Stimulated activated CD8-positive, alpha-beta memory T cell treated with anti-CD3 and anti-CD28 coated beads, Interleukin-4, amount 100 ng/mL, for 24 hours (primary cell): ENCODE data around the gene STOML3.

Source experiments
- DNase-seq: peaks from one replicate; pipeline ENCODE4 v3.0.0-alpha.2; 2020; ENCODE audit warnings: low read depth

STOML3 gene

DNA sequence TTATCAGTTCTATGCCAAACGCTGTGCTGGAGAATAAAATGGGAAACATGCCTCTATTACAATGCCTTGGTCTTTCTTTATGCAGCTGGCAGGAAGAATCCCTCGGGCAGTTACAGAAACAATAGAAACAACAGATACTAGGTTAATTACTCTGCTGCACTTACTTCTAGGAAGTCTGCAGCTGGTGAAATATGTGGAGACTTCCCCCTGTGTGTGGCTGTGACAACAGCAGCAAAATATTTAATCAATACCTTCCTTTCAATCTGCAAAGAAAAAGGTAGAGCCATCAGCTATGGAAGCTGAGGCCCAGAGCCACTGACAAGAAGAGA is 9.9 kb downstream of the STOML3 start:
- DNase-seq: no peak

DNA sequence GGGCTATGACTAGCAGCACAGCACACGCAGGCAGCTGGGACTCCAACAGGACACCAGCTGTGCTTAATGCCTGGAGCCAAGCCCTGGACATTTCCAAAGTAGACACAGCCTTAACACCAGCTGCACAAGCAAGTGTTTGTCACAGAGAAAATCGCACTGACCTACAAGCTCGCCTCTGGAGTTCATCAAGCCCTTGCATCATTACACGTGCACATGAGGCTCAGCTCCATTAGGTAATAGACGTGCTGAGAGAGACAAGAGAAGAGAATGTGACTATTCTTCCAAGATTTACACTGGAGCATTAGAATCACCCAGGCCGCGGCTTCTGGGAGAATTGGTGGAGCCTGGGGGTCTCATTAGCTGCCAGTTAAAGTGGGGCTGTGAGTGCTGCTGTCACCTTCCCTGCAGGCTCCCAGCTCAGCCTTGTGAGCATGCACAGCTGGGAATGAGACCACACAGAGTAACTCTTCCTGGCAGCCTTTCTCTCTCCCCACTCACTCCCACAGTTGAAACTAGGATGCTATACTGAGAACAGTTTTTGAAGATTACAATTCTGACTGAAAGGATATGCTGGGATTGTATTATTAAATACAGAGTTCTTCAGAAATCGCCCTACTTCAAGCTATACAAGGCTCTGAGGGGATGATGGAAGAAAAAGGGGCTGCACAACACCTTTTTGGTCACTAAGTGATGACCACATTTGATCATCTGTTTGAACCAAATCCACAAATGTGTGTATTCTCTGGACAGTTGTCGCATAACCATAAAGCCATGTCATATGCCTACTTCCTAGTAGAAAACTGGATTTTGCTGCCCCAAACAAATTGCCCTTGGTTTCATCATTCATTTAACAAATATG is 10.5 kb downstream of the STOML3 start:
- no peak for DNase-seq

DNA sequence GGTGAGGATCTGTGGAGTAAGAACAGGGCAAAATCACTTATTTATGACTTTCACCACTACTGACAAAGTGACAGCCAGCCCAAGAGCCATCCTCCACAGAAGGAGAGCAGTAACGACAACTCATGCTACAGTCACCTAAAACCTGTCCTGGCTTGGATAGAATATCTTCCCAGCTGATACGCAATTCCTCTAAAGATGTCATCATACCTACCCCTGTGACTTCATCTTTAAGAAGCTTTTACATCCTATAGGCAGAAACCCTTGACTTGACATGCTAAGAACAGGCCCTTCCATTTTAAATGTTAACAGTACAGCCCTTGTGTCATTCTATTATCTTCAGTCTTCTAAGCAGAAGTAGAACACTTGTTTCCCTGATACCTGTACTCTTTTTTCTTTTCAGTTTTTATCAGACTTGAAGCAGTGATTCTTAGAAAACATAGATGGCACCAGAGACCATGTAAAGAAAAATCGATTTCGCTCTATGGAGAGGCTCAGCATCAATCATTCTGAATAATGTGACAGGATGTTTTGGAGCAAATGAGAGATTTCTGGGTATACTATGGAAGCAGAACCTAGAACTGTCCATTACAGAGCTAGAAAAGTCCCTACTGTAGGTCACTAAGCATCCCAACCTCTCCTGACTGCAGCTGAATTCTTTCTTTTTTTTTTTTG is 20.1 kb downstream of the STOML3 start:
- DNase-seq: no peak

DNA sequence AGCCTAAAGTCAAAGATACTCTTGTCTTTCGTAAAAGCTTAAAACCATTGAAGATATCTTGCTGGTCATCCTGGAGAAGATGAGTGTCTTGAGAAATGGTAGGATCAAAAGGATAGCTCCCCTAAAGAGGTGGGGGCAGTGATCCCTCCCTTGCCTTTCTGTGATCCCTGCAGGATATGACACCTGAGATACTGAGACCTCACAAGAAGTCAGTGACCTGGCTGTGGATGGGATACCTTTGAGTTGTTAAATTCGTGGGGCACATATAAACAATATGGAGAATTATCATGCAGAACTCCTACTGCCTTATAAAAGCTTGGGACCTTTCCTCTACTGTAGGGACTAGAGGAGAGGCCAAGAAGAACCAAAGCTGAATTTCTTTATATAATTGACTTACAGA is 21.4 kb downstream of the STOML3 start:
- DNase-seq: no peak

DNA sequence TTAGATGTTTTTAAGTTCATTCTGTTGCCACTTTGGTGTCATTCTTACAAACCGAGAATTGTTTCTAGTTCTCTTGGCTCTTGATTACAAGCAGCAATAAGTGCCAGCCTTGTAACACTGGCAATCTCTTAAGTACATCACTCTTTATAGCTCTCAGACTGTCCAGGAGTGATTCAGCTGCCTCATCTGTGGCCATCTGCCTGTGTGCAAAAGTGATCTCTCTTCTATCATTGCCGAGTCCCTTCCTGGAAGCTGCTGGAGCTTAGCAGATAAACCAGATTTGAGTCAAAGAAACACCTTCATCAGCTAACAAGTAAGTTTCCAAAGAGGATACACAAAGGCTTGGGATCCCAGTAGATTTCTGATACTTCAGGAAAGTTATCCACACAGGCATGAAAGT is 23.2 kb downstream of the STOML3 start:
- DNase-seq: no peak

DNA sequence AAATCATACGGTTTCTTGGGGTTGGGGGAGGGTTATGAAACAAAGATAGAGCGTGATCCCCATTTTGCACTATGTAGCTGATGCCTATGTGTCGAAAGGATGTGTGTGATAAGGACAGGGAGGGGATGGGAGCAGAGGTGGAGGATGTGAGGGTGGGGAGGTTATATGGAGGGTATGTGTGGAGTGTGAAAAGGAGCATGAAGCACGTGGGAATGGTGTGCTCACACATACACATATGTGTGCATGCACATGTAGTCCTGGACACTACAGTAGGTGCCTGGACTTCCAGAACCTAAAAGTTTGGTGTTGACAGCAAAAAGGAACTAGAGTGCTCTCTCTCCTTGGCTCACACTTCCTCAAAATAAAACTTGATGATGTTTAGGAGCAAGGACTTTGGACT is 25.4 kb downstream of the STOML3 start:
- no peak for DNase-seq

DNA sequence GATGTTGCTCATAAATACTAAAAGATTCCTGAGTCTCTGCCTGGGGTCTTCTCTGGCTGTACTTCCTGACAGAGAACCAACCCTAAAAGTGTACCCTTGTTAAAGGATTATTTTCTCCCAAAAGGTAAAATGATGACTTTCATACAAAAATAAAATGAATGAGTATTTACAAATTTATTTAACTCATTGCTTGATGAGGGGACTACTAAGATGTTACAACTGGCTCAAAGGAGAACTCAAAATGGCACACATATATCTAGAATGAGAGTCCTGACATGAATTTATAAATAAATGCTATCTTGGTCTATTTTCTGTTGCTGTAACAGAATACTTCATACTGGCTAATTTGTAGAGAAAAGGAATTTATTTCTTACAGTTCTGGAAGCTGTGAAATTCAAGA is 30.5 kb downstream of the STOML3 start:
- no peak for DNase-seq

DNA sequence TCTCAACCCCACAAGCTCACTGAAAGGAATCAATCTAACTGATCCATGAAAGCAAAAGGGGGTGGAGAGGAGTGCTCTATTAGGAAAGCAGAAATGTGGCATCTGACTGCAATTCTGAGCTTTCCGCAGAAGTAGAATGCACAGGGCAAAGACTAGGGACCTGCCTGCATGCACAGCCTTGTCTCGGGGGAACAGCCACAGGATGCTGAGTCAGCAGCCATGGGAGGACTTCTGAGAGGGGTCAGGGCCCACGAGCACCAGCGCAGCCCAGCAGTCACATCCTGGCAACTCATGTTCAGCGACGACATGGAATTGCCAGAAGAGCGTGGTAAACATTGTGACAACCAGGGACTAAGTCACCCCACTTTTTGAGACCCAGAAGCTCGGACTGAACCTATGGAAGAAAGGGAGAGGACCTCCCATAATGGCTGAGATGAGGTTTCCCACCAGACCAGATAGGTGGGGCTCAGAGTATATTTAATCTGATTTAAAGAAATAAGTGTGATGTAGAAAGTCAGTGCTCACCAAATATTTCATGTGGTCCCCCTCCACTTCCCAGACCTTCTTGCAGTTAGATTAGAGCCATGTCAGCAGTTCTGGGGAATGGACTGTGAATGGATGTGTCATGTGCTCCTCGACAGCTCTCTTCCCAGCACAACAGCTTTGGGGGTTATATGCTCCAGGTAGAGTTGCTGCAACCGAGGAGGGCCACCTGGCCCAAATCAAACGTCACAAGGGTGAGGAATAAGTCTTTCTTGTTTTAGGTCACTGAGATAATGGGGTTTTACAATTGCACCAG is 32.6 kb downstream of the STOML3 start:
- DNase-seq: no peak

DNA sequence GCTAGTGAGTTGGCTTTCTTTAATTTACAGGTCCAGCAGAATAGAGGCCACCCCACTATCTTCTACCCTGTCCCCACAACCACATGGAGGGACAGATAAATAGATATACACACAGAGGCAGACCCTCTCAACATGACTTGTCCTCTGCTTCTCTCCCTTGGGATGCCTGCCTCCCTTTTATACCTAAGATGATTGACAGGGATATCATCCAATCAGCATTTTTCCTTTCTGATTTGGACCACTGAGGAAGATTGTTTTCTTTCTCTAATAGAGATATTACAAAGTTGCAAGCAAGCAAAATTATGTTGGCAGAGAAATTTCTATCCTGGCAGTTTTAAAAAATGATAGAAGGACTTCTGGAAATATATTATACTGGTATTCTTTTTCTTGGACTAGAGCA is 35.8 kb downstream of the STOML3 start:
- DNase-seq: no peak

DNA sequence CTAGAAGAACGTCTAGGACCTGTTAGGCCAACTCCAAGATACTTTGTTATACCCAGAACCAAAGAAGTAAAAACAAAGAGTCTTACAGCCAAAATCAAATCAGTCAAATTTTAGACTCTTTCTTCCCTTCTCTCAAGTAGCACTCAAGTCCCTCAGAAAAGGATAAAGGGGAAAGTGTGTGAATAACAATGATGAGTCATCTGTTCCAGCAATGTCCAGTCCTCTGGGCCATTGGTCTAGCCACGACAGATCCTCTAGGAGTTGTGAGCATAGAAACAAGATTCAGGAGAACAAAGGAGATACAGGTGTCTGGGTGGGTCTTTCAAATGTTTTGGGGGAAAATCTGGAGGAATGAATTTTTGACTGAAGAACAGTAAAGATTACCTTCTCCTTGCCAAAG is 36.3 kb downstream of the STOML3 start:
- no peak for DNase-seq

DNA sequence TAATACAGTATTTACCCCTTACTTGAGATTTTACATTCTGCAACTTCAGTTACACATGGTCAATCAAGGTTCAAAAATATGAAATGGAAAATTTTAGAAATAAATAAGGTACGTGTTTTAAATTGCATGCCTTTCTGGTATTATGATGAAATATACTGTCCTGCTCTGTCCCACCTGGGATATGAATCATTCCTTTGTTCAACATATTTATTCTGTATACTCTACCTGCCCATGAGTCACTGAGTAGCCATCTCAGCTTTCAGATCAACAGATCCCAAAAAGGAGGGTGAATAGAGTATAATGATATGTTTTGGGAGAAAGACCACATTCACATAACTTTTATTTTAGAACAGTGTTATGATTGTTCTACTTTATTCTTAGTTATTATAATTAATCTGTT is 37.8 kb downstream of the STOML3 start:
- no peak for DNase-seq

DNA sequence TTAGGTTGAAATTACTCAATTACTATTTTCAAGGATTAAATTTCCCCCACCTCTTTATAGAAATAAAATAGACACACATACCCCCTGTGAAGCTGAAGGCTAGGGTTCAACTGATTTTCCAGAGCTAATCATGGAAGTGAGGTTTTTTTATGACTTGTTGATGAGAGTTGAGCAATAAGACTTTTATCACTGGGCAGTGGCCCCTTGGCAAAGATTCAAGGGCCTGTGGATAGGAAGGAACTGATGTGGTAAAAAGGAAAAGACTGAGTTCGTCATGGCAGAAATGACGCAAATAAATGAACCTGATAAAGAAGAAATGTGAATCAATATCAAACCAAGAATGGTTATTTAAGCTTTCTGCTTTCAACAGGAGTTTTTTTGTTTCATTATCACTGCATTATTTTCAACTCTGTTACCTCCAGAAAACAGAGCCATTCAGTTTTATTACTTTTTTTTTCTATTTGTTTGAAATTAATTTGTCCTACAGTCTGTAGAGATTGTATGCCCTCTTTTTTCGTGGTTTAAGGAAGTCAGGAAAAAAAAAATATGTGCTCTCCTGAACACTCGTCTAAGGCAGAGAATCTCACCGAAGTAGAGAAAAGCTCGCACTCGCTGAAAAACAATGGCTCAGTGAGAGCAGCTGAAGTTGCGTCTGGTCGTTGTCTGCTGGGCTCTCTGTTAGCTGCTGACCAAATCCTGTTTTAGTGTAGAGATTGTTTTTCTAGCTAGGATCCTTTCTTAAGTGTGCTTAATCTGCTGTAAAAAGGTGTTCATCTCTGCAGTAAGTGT is 38.9 kb downstream of the STOML3 start:
- DNase-seq: no peak

DNA sequence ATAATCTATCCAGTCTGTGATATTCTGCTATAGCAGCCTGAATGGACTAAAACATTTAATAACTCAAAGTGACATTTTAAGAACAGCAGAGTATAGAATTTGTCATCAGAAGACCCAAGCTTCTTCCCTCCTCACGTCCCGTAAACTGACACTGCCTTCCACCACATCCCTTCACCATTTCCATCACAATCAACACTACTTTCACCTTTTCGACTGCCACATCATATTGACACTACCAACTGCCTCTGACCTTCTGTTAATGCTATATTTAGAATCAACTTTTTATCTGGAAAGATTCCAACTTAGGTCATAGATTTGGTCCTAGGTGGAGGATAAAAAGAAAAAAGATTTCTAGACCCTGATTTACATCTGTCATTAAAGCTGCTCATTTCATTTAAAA is 39.6 kb downstream of the STOML3 start:
- no peak for DNase-seq

DNA sequence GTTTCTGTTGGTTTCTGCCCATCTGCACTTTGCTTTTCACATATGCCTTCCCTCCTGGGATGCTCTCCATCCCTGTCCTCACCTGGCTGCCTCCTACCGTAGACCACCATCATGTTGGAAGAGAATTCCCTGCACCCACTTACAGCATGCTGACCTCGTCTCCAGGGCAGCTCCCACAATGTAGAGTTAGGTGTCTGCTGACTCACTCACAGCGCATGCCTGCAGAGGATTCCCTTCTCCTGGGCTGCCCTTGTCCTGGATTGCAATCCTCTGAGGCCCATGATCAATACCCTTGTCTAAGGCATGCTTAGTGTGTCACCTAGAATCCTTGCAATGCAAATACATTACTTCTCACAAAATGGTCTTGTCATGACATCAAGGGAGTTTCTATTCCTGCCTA is 43.6 kb downstream of the STOML3 start:
- no peak for DNase-seq

DNA sequence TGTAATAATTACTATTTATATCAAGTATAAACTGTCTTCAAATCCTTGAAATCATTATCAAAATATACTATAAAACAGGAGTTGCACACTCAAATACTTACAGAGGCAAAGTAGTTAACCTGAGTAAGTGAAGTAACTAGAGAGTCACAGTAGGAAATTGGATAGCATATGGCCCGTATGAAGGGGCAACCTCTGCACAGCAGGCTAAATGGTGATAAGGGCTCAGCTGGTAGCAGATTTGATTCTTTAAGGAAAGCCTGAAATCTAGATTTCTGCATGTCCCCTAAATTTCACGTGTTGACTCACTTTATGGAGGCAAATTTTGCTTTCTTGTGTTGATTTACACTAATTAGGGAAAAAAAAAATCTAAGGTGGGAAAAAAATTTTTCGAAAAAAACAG is 46.4 kb downstream of the STOML3 start:
- no peak for DNase-seq

DNA sequence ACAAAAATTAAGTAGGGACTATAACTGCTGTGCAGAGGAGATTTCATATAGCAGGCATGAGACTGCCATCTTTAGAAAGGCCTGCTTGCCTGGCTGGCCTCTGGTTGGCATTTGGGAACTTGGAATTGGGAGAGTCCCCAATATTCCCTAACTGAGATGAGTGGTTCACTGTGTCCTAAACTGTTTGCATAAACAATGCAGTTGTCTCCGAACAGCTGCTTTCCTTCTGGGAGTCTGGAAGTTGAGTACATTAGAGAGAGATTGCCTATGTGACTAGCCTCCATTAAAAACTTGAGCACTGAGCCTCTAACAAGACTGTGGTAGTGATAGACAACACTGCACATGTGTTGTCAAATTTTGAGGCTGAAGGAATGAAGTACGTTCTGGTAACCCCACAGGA is 47.4 kb downstream of the STOML3 start:
- no peak for DNase-seq

DNA sequence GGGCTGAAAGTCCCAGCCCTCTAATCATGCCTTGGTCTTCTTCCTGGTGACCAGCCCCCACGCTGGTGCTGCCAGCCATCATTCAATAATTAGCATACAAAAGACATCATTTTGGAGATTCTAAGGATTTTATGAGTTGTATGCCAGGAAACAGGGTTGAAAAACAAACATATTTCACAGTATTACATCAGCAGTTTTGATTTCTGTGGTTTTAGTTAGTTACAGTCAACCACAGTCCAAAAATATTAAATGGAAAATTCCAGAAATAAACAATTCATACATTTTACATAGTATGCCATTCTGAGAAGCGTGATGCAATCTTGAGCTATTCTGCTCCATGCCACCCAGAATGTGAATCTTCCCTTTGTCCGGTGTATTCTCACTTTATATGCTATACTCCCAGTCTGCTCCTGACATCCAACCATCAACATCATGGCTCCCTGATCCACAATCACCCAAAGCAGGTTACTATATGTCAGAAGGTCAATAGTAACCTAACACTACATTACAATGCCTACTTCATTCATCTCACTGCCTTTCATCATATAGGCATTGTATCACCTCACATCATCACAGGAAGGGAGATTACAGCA is 49.2 kb downstream of the STOML3 start:
- no peak for DNase-seq

DNA sequence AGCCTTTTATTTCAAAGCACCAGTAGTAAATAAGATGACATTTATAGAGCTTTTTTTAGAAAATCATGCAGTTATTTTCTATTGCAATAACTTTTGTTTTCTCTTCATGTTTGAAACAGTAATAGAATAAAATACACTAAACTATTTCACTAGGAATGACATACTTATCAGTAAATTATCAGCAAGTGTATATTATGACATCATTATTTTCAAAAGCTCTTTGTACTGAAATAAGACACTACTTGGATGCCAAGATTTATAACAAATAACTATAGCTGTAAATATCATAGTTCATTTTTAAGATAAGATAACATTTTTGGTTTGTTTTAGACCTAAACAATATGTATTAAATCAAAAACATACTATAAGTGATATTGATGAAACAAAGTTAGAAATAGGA is 56.8 kb downstream of the STOML3 start:
- no peak for DNase-seq

DNA sequence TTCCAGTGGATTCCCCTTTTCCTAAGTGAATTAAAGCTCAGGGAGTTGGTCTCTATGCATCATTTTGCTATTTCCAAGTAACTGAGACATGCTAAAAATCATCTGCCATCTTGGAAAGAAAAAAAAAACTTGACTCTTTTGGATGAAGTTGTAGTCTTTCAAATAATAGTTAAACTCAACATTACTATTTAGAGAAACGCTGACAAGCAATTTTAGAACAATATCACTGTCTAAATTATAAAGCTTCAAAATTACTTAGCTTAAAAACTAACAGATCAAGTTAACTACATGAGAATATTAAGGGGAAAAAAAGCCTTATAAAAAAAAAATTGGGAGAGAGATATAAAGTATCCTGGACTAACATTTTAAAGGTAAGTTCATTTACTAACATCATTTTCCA is 68.5 kb downstream of the STOML3 start:
- DNase-seq: no peak

DNA sequence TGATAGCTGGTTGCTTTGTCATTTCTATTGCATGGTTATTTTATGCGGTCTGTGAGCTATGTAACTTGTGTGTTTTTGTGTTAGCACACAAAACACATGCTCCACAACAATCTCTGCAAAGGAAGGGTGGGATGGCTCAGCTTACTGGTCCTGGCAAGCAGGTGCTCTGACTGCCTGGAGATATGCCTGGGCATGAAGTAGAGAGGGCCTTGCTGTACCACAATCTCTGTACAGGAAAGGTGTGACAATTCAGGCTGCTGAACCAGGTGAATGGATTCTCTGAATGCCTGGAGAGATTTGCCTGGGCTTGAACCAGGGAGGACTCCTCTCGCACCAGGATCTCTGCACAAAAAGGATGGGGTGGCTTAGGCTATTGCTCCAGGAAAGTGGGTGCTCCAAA is 69.5 kb downstream of the STOML3 start:
- no peak for DNase-seq
